Measurements from ENCODE around the gene PRKRA.
"Not testable (repeated sequence)": the region's sequence is repeated elsewhere in the genome, so short reads cannot be mapped to it uniquely, and the experiment has no call there.

PRKRA gene

GRCh38 chr2:178414266-178415247, 36.4 kb downstream of the PRKRA start:
- in situ Hi-C loops (cut with MboI; ENCODE audit: low sequenced_read_pairs) = no loop called here

- in situ Hi-C loops (cut with MboI; ENCODE audit: low sequenced_read_pairs) = no loop called here
Measured at GRCh38 chr2:178413472-178414265, 37.3 kb downstream of the PRKRA start.

- in situ Hi-C loops (cut with MboI; ENCODE audit: low sequenced_read_pairs) = not testable (repeated sequence)
Measured at GRCh38 chr2:178412453-178412852, 38.5 kb downstream of the PRKRA start.

- in situ Hi-C loops (cut with MboI; ENCODE audit: low sequenced_read_pairs) = no loop called here
Measured at GRCh38 chr2:178412047-178412446, 38.9 kb downstream of the PRKRA start.

GRCh38 chr2:178409261-178409660, 41.7 kb downstream of the PRKRA start:
- in situ Hi-C loops (cut with MboI; ENCODE audit: low sequenced_read_pairs) = no loop called here

GRCh38 chr2:178404368-178404767, 46.6 kb downstream of the PRKRA start:
- in situ Hi-C loops (cut with MboI; ENCODE audit: low sequenced_read_pairs) = no loop called here

- in situ Hi-C loops (cut with MboI; ENCODE audit: low sequenced_read_pairs) = no loop called here
Measured at GRCh38 chr2:178403671-178404306, 47.2 kb downstream of the PRKRA start.

GRCh38 chr2:178401994-178402437, 49.0 kb downstream of the PRKRA start:
- in situ Hi-C loops (cut with MboI; ENCODE audit: low sequenced_read_pairs) = no loop called here

GRCh38 chr2:178397002-178397605, 53.9 kb downstream of the PRKRA start:
- in situ Hi-C loops (cut with MboI; ENCODE audit: low sequenced_read_pairs) = no loop called here

- in situ Hi-C loops (cut with MboI; ENCODE audit: low sequenced_read_pairs) = no loop called here
Measured at GRCh38 chr2:178395941-178396570, 54.9 kb downstream of the PRKRA start.

GRCh38 chr2:178395295-178395694, 55.7 kb downstream of the PRKRA start:
- in situ Hi-C loops (cut with MboI; ENCODE audit: low sequenced_read_pairs) = no loop called here

- in situ Hi-C loops (cut with MboI; ENCODE audit: low sequenced_read_pairs) = no loop called here
Measured at GRCh38 chr2:178394859-178395258, 56.1 kb downstream of the PRKRA start.

- in situ Hi-C loops (cut with MboI; ENCODE audit: low sequenced_read_pairs) = no loop called here
Measured at GRCh38 chr2:178392215-178392614, 58.8 kb downstream of the PRKRA start.

- in situ Hi-C loops (cut with MboI; ENCODE audit: low sequenced_read_pairs) = no loop called here
Measured at GRCh38 chr2:178391701-178392100, 59.3 kb downstream of the PRKRA start.

- in situ Hi-C loops (cut with MboI; ENCODE audit: low sequenced_read_pairs) = no loop called here
Measured at GRCh38 chr2:178388287-178388686, 62.7 kb downstream of the PRKRA start.

- in situ Hi-C loops (cut with MboI; ENCODE audit: low sequenced_read_pairs) = no loop called here
Measured at GRCh38 chr2:178386986-178387597, 63.9 kb downstream of the PRKRA start.

- in situ Hi-C loops (cut with MboI; ENCODE audit: low sequenced_read_pairs) = no loop called here
Measured at GRCh38 chr2:178385595-178386148, 65.3 kb downstream of the PRKRA start.

GRCh38 chr2:178383718-178384117, 67.3 kb downstream of the PRKRA start:
- in situ Hi-C loops (cut with MboI; ENCODE audit: low sequenced_read_pairs) = no loop called here
